Glutamatergic neuron (in vitro differentiated cells): ENCODE results near the gene FBN2. TPM values are rescaled to one million over a fixed set of nuclear protein-coding genes. Genes with fewer than 3 reads are reported as not detected.

Experiments
- DNase-seq: peaks from one replicate; pipeline ENCODE4 v3.0.0; 2022
- H3K27ac Mint-ChIP-seq: one replicate; pipeline ENCODE4 v1.8.0; 2020; ENCODE audit warnings: mild to moderate bottlenecking, mixed read lengths, inconsistent platforms; ENCODE audit not compliant: unreplicated experiment
- H3K27me3 Mint-ChIP-seq: one replicate; pipeline ENCODE4 v1.8.0; 2020; ENCODE audit warnings: mild to moderate bottlenecking, moderate library complexity, mixed read lengths, inconsistent platforms; ENCODE audit not compliant: unreplicated experiment
- H3K36me3 Mint-ChIP-seq: one replicate; pipeline ENCODE4 v1.8.0; 2020; ENCODE audit warnings: mild to moderate bottlenecking, mixed read lengths, inconsistent platforms; ENCODE audit not compliant: unreplicated experiment
- H3K4me1 Mint-ChIP-seq: one replicate; pipeline ENCODE4 v1.8.0; 2020; ENCODE audit warnings: mild to moderate bottlenecking, low read depth, mixed read lengths, inconsistent platforms; ENCODE audit not compliant: unreplicated experiment
- H3K4me3 Mint-ChIP-seq: one replicate; pipeline ENCODE4 v1.8.0; 2020; ENCODE audit warnings: mild to moderate bottlenecking, mixed read lengths, inconsistent platforms; ENCODE audit not compliant: unreplicated experiment
- H3K9me3 Mint-ChIP-seq: one replicate; pipeline ENCODE4 v1.8.0; 2020; ENCODE audit warnings: mild to moderate bottlenecking, moderate library complexity, mixed read lengths, inconsistent platforms; ENCODE audit not compliant: unreplicated experiment
- total RNA-seq: library from RNA; stranded (reverse); fragmentation: NEBNext Ultra II Directional; extraction: Animal tissue kit (Norgen Biotek cat#: 25700); gene quantifications from one replicate; pipeline ENCODE4 v1.2.1, GENCODE V29; 2021; ENCODE audit not compliant: unreplicated experiment
- TF ChIP-seq, protein P1 (sequence below): fragments of 200-600 bp; sonication (generic); IDR thresholded peaks from one replicate; pipeline ENCODE4 v1.5.0; 2021; ENCODE audit not compliant: partially characterized antibody, unreplicated experiment

FBN2 gene
- total RNA-seq, 1 donor from 2014 or later = 0.86 TPM

- Mint-ChIP-seq H3K27me3 (no peaks in the 10 kb centered on the region), H3K4me3 (no peak overlapping the region), H3K27ac (no peak overlapping the region), H3K4me1 (no peaks in the 10 kb centered on the region), H3K9me3 (no peaks in the 10 kb centered on the region), H3K36me3 (peaks cover 4% of the 10 kb centered on the region)
- DNase-seq = no peak
- TF ChIP-seq, protein P1, sequence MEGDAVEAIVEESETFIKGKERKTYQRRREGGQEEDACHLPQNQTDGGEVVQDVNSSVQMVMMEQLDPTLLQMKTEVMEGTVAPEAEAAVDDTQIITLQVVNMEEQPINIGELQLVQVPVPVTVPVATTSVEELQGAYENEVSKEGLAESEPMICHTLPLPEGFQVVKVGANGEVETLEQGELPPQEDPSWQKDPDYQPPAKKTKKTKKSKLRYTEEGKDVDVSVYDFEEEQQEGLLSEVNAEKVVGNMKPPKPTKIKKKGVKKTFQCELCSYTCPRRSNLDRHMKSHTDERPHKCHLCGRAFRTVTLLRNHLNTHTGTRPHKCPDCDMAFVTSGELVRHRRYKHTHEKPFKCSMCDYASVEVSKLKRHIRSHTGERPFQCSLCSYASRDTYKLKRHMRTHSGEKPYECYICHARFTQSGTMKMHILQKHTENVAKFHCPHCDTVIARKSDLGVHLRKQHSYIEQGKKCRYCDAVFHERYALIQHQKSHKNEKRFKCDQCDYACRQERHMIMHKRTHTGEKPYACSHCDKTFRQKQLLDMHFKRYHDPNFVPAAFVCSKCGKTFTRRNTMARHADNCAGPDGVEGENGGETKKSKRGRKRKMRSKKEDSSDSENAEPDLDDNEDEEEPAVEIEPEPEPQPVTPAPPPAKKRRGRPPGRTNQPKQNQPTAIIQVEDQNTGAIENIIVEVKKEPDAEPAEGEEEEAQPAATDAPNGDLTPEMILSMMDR = no peak
Observed at GRCh38 chr5:128252196-128252595, 285.8 kb downstream of the FBN2 start.

DNA sequence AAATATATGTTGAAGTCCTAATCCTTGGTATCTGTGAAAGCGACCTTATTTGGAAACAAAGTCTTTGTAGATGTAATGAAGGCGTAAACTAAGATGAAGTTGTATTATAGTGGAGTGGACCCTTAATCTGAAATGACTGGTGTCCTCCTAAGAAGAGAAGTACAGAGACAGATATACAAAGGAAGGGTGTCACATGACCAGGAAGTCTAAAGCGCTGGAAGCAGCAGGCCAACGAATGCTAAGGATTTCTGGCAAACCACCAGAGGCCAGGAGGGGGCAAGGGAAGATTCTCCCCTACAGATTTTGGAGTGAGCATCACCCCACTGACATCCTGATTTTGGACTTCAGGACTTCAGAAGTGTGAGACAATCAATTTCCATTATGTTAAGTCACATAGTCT lies 292.1 kb downstream of the FBN2 start:
- Mint-ChIP-seq H3K27ac (no peak overlapping the region), H3K4me3 (no peak overlapping the region), H3K9me3 (no peaks in the 10 kb centered on the region), H3K4me1 (no peaks in the 10 kb centered on the region), H3K36me3 (no peaks in the 10 kb centered on the region), H3K27me3 (no peaks in the 10 kb centered on the region)
- no peak for DNase-seq
- TF ChIP-seq, protein P1 = no peak

DNA sequence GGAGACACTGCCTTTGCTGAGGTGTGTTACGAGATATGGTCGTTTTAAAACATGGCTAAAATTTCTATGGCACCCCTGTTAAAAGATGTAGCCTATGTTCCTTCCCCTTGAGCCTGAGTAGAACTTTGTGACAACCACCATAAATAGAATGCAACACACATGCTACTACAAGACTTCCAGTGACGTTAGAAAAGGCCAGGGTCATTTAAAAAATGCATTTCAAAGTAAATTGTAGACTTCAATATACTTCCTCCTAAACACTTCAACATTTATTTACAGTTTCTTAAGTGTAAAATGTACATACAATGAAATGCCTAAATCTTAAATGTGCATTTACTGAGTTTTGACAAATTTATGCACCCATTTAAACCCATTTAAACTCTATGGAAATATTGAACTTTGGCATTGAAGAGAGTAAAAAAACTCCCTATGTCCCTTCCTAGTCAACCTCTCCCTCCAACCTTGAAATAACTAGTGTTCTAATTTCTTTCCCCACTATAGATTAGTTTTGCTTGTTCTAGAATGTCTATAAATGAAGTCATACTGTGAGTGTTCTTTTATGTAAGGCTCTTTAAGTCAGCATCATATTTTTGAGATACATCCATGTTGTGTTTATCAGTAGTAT lies 294.0 kb downstream of the FBN2 start:
- no peak overlapping the region for H3K27ac Mint-ChIP-seq
- TF ChIP-seq, protein P1 = no peak
- no peaks in the 10 kb centered on the region for H3K9me3 Mint-ChIP-seq
- no peaks in the 10 kb centered on the region for H3K4me1 Mint-ChIP-seq
- no peaks in the 10 kb centered on the region for H3K27me3 Mint-ChIP-seq
- H3K4me3 Mint-ChIP-seq = no peak overlapping the region
- DNase-seq = no peak
- no peaks in the 10 kb centered on the region for H3K36me3 Mint-ChIP-seq

DNA sequence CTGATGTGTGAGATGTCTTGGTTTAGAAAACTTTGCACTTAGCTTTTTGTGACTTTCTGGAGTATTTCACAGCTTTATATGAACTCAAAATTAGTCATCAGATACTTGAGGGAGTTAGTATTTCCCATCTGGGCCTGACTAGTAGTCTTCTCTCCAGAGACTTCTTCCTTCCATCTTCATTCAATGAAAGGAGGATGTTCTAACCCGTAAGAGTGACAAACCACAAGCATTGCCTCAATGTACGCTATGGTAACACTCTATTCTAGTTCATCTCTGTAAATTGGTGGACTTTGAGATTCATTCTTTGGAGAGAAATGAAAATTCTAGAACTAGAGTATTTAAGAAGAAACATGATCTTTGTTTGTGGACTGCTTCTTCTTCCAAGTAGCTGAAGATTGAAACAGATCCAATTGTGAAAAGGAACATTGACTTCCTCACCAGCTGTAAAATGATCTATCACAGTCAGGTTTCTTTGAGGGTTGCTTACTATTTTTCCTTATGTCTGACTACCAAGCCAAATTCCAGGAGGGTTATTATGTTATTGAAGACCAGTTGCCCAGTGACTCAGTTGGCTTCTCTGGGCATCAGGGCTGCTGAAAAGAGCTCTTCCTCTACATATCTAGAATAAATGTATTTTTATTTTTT lies 296.9 kb downstream of the FBN2 start:
- H3K4me3 Mint-ChIP-seq = no peak overlapping the region
- H3K9me3 Mint-ChIP-seq = peaks cover 2% of the 10 kb centered on the region
- peaks cover 7% of the 10 kb centered on the region for H3K4me1 Mint-ChIP-seq
- H3K36me3 Mint-ChIP-seq = no peaks in the 10 kb centered on the region
- TF ChIP-seq, protein P1 = no peak
- no peak overlapping the region for H3K27ac Mint-ChIP-seq
- DNase-seq = no peak
- H3K27me3 Mint-ChIP-seq = no peaks in the 10 kb centered on the region

DNA sequence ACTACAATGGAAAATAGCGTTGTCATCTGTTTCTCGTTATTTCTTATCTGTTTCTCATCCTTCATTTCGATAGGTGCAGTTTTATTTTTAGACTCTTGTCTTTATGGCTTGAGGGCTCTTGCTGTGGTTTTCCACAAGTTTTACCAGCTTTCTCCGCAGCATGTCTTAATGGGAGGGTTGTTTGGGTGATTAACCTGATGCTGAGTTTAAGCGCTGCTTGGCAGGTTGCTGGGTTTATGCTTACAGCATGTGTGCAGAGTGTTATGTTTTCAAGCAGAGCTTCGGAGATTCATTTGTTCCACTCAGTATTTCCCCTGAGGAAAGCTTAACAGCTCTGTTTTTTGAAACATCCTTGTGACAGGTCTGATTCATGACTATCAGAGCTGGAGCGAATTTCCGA lies 300.5 kb downstream of the FBN2 start:
- Mint-ChIP-seq H3K4me3 (no peak overlapping the region), H3K36me3 (no peaks in the 10 kb centered on the region), H3K9me3 (peaks cover 2% of the 10 kb centered on the region), H3K4me1 (peaks cover 7% of the 10 kb centered on the region), H3K27ac (peak overlapping the region; percentile 36), H3K27me3 (no peaks in the 10 kb centered on the region)
- no peak for DNase-seq
- TF ChIP-seq, protein P1 = no peak
